A549 treated with DMSO at 1 μM for 4 hours (cell line): ENCODE measurements around the gene SPINK7. TPM values are rescaled to one million over a fixed set of nuclear protein-coding genes. Genes with fewer than 3 reads are reported as not detected.

Experiments
- total RNA-seq: library from RNA; stranded (reverse); fragments of 200-300 nt; extraction: Qiagen RNA extraction; gene quantifications from 5 replicates; pipeline ENCODE4 v1.2.3, GENCODE V29; 2022; ENCODE audit warnings: low read depth

Gene SPINK7
- not detected in 5 replicates for total RNA-seq

DNA sequence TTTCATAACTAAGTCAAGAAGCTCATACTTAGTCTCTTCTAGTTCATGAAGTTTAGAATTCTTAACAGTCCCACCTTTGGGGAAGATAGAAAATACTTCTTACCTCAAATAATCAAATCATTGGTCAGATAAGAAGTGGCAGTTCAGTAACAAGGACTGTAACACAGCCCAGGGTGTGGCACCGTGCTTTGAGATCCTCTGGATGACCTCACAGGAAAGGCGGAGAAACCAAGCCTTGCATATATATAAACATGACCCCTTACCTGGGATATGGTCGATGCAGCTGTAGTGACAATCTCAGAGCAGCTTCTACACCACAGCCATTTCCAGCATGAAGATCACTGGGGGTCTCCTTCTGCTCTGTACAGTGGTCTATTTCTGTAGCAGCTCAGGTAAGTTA lies at the start of gene SPINK7:
TSS of gene SPINK7 (plus strand) at position 271 of the 400 bp plus-strand sequence. CDS start at position 332, 61 bp downstream.

DNA sequence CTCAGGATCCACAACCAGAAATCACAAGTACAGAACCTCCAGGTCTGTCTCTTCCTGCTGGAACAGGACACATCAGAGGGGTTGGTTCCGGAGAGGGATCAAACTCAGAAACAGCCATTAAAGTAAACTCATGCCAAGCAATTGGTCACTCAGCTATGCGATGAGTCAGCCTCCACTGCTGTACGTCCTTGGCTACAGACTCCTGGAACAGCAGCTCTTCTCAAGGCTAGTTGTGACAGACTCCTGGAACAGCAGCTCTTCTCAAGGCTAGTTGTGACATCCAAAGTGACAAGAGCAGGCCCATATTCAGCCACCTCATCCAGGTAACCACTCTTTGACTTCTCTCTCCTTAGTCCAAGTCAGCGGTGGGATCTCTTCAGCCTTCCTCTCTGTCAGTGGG lies 43.7 kb upstream of the SPINK7 start, which contains the start of gene SPINK13:
TSS of gene SPINK13 (plus strand) at position 229 of the 400 bp plus-strand sequence. CDS start 1,279 bp downstream, outside the sequence.

DNA sequence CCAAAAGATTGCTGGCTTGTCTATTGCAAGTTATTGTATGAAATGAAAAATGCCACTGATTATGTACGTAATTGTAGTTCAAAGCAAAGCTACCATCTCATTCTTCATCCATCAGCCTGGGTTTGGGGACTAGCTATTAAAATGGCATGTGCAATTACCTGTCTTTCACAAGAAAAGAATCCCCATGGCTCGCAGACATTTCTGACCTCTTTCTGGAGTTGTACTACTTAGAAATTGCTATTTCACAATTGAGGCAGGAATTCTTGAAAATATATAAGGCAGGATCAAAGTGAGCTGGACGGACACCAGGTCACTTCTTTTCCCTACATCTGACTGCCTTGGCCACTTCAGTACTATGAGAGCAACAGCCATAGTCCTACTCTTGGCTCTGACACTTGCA lies 23.0 kb downstream of the SPINK7 start, which contains the start of gene SPINK9:
TSS of gene SPINK9 (plus strand) at position 301 of the 400 bp plus-strand sequence. CDS start at position 356, 55 bp downstream.

Other genes starting within 250 kb of the SPINK7 start
- not detected in 5 replicates for gene SPINK5, start 248.4 kb upstream of the SPINK7 start, total RNA-seq
- gene SPINK14, start 143.9 kb upstream of the SPINK7 start, total RNA-seq: not detected in 5 replicates
- 0.32 to 0.76 TPM (median 0.48 TPM) in 5 replicates for gene SPINK6, start 109.4 kb upstream of the SPINK7 start, total RNA-seq
- gene MARCOL, start 73.9 kb upstream of the SPINK7 start, total RNA-seq: not detected in 5 replicates
- gene SPINK13, start 43.6 kb upstream of the SPINK7 start, total RNA-seq: not detected in 5 replicates
- not detected in 5 replicates for gene SPINK9, start 23.1 kb downstream of the SPINK7 start, total RNA-seq
- gene FBXO38, start 71.5 kb downstream of the SPINK7 start, total RNA-seq: 16.7 to 23.9 TPM (median 18.7 TPM) in 5 replicates